Activated CD8-positive, alpha-beta memory T cell treated with anti-CD3 and anti-CD28 coated beads for 36 hours (primary cell): ENCODE results near the gene TCF25. TPM values are rescaled to one million over a fixed set of nuclear protein-coding genes. Genes with fewer than 3 reads are reported as not detected.
"Not testable (repeated sequence)": the region's sequence is repeated elsewhere in the genome, so short reads cannot be mapped to it uniquely, and the experiment has no call there.

Source experiments
- CTCF ChIA-PET: fragments of 350-600 bp; sonication (Branson Sonifier 250); formaldehyde crosslinking; loops from one replicate; lab custom pipeline; 2021; ENCODE audit warnings: antibody characterized with exemption; lab: Charles Lee
- POLR2A ChIA-PET: fragments of 350-600 bp; sonication (Branson Sonifier 250); formaldehyde crosslinking; loops from one replicate; lab custom pipeline; 2021; ENCODE audit warnings: antibody characterized with exemption; lab: Charles Lee
- total RNA-seq, 2 experiments: library from RNA; stranded (reverse); gene quantifications; one replicate each; pipeline ENCODE4 v1.2.3, GENCODE V29; 2021

TCF25 gene
- total RNA-seq, 2 experiments from 2014 or later: 146 to 153 TPM

GRCh38 chr16:89910717-89911354 is 37.4 kb downstream of the TCF25 start:
- POLR2A ChIA-PET: interaction anchor here (0.5 kb wide), 1 partner anchor 738 kb away, joined by 5 read pairs; no protein-coding TSS in a partner anchor
- CTCF ChIA-PET: interaction anchor here (0.7 to 2.4 kb wide), 12 partner anchors 8 to 205 kb away, joined by 3 to 10 read pairs (median 4); partner anchors contain the start of genes MC1R and TUBB3

- POLR2A ChIA-PET: no interaction called here
- CTCF ChIA-PET: interaction anchor here (1.0 kb wide), 1 partner anchor 74 kb away, joined by 3 read pairs; no protein-coding TSS in a partner anchor
These were observed 38.0 kb downstream of the TCF25 start for GRCh38 chr16:89911375-89911774.

- CTCF ChIA-PET: interaction anchor here (1.2 kb wide), 1 partner anchor 15 kb away, joined by 5 read pairs; no protein-coding TSS in a partner anchor
These were observed 38.8 kb downstream of the TCF25 start for GRCh38 chr16:89912143-89912542.

GRCh38 chr16:89912627-89913026 is 39.2 kb downstream of the TCF25 start:
- CTCF ChIA-PET: interaction anchor here (1.2 kb wide), 1 partner anchor 16 kb away, joined by 5 read pairs; no protein-coding TSS in a partner anchor
- POLR2A ChIA-PET: no interaction called here

More at GRCh38 chr16:89912143-89912542, 38.8 kb downstream of the TCF25 start:
- POLR2A ChIA-PET: no interaction called here

GRCh38 chr16:89913408-89914387 is 40.3 kb downstream of the TCF25 start:
- ChIA-PET CTCF (no interaction called here), POLR2A (no interaction called here)

GRCh38 chr16:89914642-89915285 is 41.4 kb downstream of the TCF25 start:
- CTCF ChIA-PET, POLR2A ChIA-PET: not testable (repeated sequence)

- CTCF ChIA-PET: interaction anchor here (0.7 kb wide), 1 partner anchor 55 kb away, joined by 3 read pairs; no protein-coding TSS in a partner anchor
These were observed 42.2 kb downstream of the TCF25 start for GRCh38 chr16:89915303-89916232.

GRCh38 chr16:89917773-89918452 is 44.5 kb downstream of the TCF25 start:
- POLR2A ChIA-PET: interaction anchor here (0.7 kb wide), 1 partner anchor 195 kb away, joined by 3 read pairs; no protein-coding TSS in a partner anchor
- CTCF ChIA-PET: interaction anchor here (1.2 to 2.4 kb wide), 3 partner anchors 8 to 218 kb away, joined by 3 to 10 read pairs (median 7); no protein-coding TSS in a partner anchor

More at GRCh38 chr16:89915303-89916232, 42.2 kb downstream of the TCF25 start:
- POLR2A ChIA-PET: no interaction called here

- ChIA-PET POLR2A (no interaction called here), CTCF (interaction anchor here (0.5 to 2.4 kb wide), 5 partner anchors 8 to 219 kb away, joined by 3 to 10 read pairs (median 3); no protein-coding TSS in a partner anchor)
These were observed 45.3 kb downstream of the TCF25 start, which contains the start of gene MC1R for GRCh38 chr16:89918453-89919347. MC1R (plus strand) TSS chr16:89918862; CDS start chr16:89919259, 397 bp downstream.

GRCh38 chr16:89919535-89920406 is 46.4 kb downstream of the TCF25 start:
- POLR2A ChIA-PET: interaction anchor here (1.0 kb wide), 1 partner anchor 30 kb away, joined by 3 read pairs; no protein-coding TSS in a partner anchor

GRCh38 chr16:89920723-89921122 is 47.3 kb downstream of the TCF25 start:
- ChIA-PET CTCF (no interaction called here), POLR2A (interaction anchor here (1.0 kb wide), 1 partner anchor 29 kb away, joined by 3 read pairs; no protein-coding TSS in a partner anchor)

More at GRCh38 chr16:89919535-89920406, 46.4 kb downstream of the TCF25 start:
- CTCF ChIA-PET: interaction anchor here (0.5 to 2.4 kb wide), 3 partner anchors 10 to 220 kb away, joined by 3 to 10 read pairs (median 7); no protein-coding TSS in a partner anchor

- ChIA-PET CTCF (interaction anchor here (1.3 kb wide), 2 partner anchors 11 to 161 kb away, joined by 3 to 7 read pairs; no protein-coding TSS in a partner anchor), POLR2A (interaction anchor here (1.0 kb wide), 1 partner anchor 29 kb away, joined by 3 read pairs; no protein-coding TSS in a partner anchor)
These were observed 47.8 kb downstream of the TCF25 start for GRCh38 chr16:89921131-89921701.

GRCh38 chr16:89921702-89922476 is 48.5 kb downstream of the TCF25 start:
- CTCF ChIA-PET: interaction anchor here (1.3 kb wide), 2 partner anchors 12 to 160 kb away, joined by 3 to 7 read pairs; no protein-coding TSS in a partner anchor
- POLR2A ChIA-PET: interaction anchor here (1.0 kb wide), 1 partner anchor 48 kb away, joined by 3 read pairs; the partner anchor contains the start of gene TCF25
